Activated naive CD8-positive, alpha-beta T cell treated with anti-CD3 and anti-CD28 coated beads, Interleukin-2, amount 10 ng/mL, durations not matched to agents 7 days and 5 days (primary cell): Measurements from ENCODE around the gene PROK1. TPM values are rescaled to one million over a fixed set of nuclear protein-coding genes. Genes with fewer than 3 reads are reported as not detected.
A peak's percentile ranks its signal among the peaks of the same experiment; 100 is the strongest.

Source experiments
- ATAC-seq: fragments of 150-1000 bp; cut with Tn5 transposase; one replicate; pipeline ENCODE4 v1.10.0; 2021; ENCODE audit warnings: low read depth, moderate library complexity
- POLR2A ChIA-PET: fragments of 350-600 bp; sonication (Branson Sonifier 250); formaldehyde crosslinking; loops from one replicate; lab custom pipeline; 2021; ENCODE audit warnings: antibody characterized with exemption; lab: Charles Lee
- DNase-seq: peaks from one replicate; pipeline ENCODE4 v3.0.0; 2021
- H3K27ac Mint-ChIP-seq: one replicate; pipeline ENCODE4 v1.8.0; 2022; ENCODE audit warnings: mild to moderate bottlenecking, mixed read lengths
- H3K27me3 Mint-ChIP-seq: one replicate; pipeline ENCODE4 v1.8.0; 2022; ENCODE audit warnings: mild to moderate bottlenecking, moderate library complexity, mixed read lengths
- H3K36me3 Mint-ChIP-seq: one replicate; pipeline ENCODE4 v1.8.0; 2021; ENCODE audit warnings: mild to moderate bottlenecking, mixed read lengths
- H3K4me1 Mint-ChIP-seq: one replicate; pipeline ENCODE4 v1.8.0; 2021; ENCODE audit warnings: mixed read lengths
- H3K4me3 Mint-ChIP-seq: one replicate; pipeline ENCODE4 v1.8.0; 2022; ENCODE audit warnings: mild to moderate bottlenecking, moderate library complexity, mixed read lengths
- H3K9me3 Mint-ChIP-seq: one replicate; pipeline ENCODE4 v1.8.0; 2021; ENCODE audit warnings: mixed read lengths
- total RNA-seq, 2 experiments: library from RNA; stranded (reverse); gene quantifications; one replicate each; pipeline ENCODE4 v1.2.3, GENCODE V29; 2021

PROK1 gene
- total RNA-seq, 2 experiments from 2014 or later, result not detected

GRCh38 chr1:110490791-110491451 lies 40.0 kb downstream of the PROK1 start:
- Mint-ChIP-seq H3K36me3 (no peaks in the 10 kb centered on the region), H3K27me3 (peaks cover 2% of the 10 kb centered on the region), H3K27ac (no peak overlapping the region), H3K4me1 (peaks cover 5% of the 10 kb centered on the region), H3K4me3 (no peak overlapping the region), H3K9me3 (no peaks in the 10 kb centered on the region)
- ATAC-seq (no peak), DNase-seq (no peak)
- POLR2A ChIA-PET, result no interaction called here

GRCh38 chr1:110492573-110492972 lies 41.6 kb downstream of the PROK1 start:
- Mint-ChIP-seq H3K27ac (no peak overlapping the region), H3K27me3 (peaks cover 2% of the 10 kb centered on the region), H3K4me3 (no peak overlapping the region), H3K9me3 (no peaks in the 10 kb centered on the region), H3K36me3 (no peaks in the 10 kb centered on the region), H3K4me1 (peaks cover 5% of the 10 kb centered on the region)
- DNase-seq (no peak), ATAC-seq (no peak)
- POLR2A ChIA-PET, result no interaction called here

- Mint-ChIP-seq H3K27ac (no peak overlapping the region), H3K4me1 (peaks cover 5% of the 10 kb centered on the region)
- POLR2A ChIA-PET, result no interaction called here
Observed at GRCh38 chr1:110493059-110493699, 42.2 kb downstream of the PROK1 start.

GRCh38 chr1:110494036-110494435 lies 43.1 kb downstream of the PROK1 start:
- no peak for ATAC-seq
- no peaks in the 10 kb centered on the region for H3K9me3 Mint-ChIP-seq
- H3K27ac Mint-ChIP-seq, result no peak overlapping the region
- no peaks in the 10 kb centered on the region for H3K36me3 Mint-ChIP-seq
- DNase-seq, result no peak
- no peak overlapping the region for H3K4me3 Mint-ChIP-seq
- H3K4me1 Mint-ChIP-seq, result peaks cover 5% of the 10 kb centered on the region
- POLR2A ChIA-PET, result no interaction called here
- H3K27me3 Mint-ChIP-seq, result peaks cover 2% of the 10 kb centered on the region

More at GRCh38 chr1:110493059-110493699, 42.2 kb downstream of the PROK1 start:
- Mint-ChIP-seq H3K4me3 (no peak overlapping the region), H3K36me3 (no peaks in the 10 kb centered on the region), H3K27me3 (peaks cover 2% of the 10 kb centered on the region), H3K9me3 (no peaks in the 10 kb centered on the region)
- ATAC-seq (no peak), DNase-seq (no peak)

- POLR2A ChIA-PET, result interaction anchor here (1.3 to 1.6 kb wide), 2 partner anchors 287 to 297 kb away, joined by 5 to 6 read pairs; no protein-coding TSS in a partner anchor
- H3K27me3 Mint-ChIP-seq, result peaks cover 2% of the 10 kb centered on the region
- H3K9me3 Mint-ChIP-seq, result no peaks in the 10 kb centered on the region
- H3K27ac Mint-ChIP-seq, result no peak overlapping the region
- H3K4me1 Mint-ChIP-seq, result peaks cover 5% of the 10 kb centered on the region
- H3K36me3 Mint-ChIP-seq, result no peaks in the 10 kb centered on the region
- DNase-seq (no peak), ATAC-seq (no peak)
- H3K4me3 Mint-ChIP-seq, result no peak overlapping the region
Observed at GRCh38 chr1:110494522-110495406, 43.8 kb downstream of the PROK1 start.

GRCh38 chr1:110495926-110496600 lies 45.1 kb downstream of the PROK1 start:
- Mint-ChIP-seq H3K27ac (peak overlapping the region; percentile 33), H3K4me3 (no peak overlapping the region), H3K27me3 (peaks cover 6% of the 10 kb centered on the region), H3K4me1 (peaks cover 13% of the 10 kb centered on the region), H3K36me3 (no peaks in the 10 kb centered on the region), H3K9me3 (no peaks in the 10 kb centered on the region)
- ATAC-seq, result peak; percentile 83
- POLR2A ChIA-PET, result interaction anchor here (1.0 to 1.6 kb wide), 3 partner anchors 157 to 299 kb away, joined by 3 to 6 read pairs (median 5); partner anchors contain the start of gene RBM15
- DNase-seq, result peak; percentile 72

- Mint-ChIP-seq H3K27ac (no peak overlapping the region), H3K4me3 (no peak overlapping the region), H3K4me1 (peaks cover 10% of the 10 kb centered on the region), H3K27me3 (peaks cover 20% of the 10 kb centered on the region), H3K9me3 (no peaks in the 10 kb centered on the region), H3K36me3 (no peaks in the 10 kb centered on the region)
- ATAC-seq, result no peak
- POLR2A ChIA-PET, result no interaction called here
- no peak for DNase-seq
Observed at GRCh38 chr1:110498270-110498669, 47.3 kb downstream of the PROK1 start.

GRCh38 chr1:110501488-110502132 lies 50.7 kb downstream of the PROK1 start:
- Mint-ChIP-seq H3K27ac (no peak overlapping the region), H3K27me3 (peaks cover 25% of the 10 kb centered on the region), H3K4me3 (no peak overlapping the region), H3K4me1 (peaks cover 10% of the 10 kb centered on the region), H3K36me3 (no peaks in the 10 kb centered on the region), H3K9me3 (no peaks in the 10 kb centered on the region)
- ATAC-seq, result no peak
- POLR2A ChIA-PET, result no interaction called here
- no peak for DNase-seq

- Mint-ChIP-seq H3K27me3 (peaks cover 32% of the 10 kb centered on the region), H3K4me1 (peaks cover 10% of the 10 kb centered on the region), H3K27ac (no peak overlapping the region), H3K9me3 (no peaks in the 10 kb centered on the region), H3K4me3 (no peak overlapping the region), H3K36me3 (no peaks in the 10 kb centered on the region)
- DNase-seq (no peak), ATAC-seq (no peak)
- POLR2A ChIA-PET, result no interaction called here
Observed at GRCh38 chr1:110502402-110503151, 51.6 kb downstream of the PROK1 start.

GRCh38 chr1:110503471-110503870 lies 52.5 kb downstream of the PROK1 start:
- Mint-ChIP-seq H3K27ac (no peak overlapping the region), H3K4me1 (peaks cover 10% of the 10 kb centered on the region), H3K4me3 (no peak overlapping the region), H3K27me3 (peaks cover 37% of the 10 kb centered on the region), H3K36me3 (no peaks in the 10 kb centered on the region), H3K9me3 (no peaks in the 10 kb centered on the region)
- POLR2A ChIA-PET, result no interaction called here
- DNase-seq, result no peak
- ATAC-seq, result no peak

GRCh38 chr1:110504226-110504625 lies 53.3 kb downstream of the PROK1 start:
- no peak overlapping the region for H3K27ac Mint-ChIP-seq
- no peaks in the 10 kb centered on the region for H3K9me3 Mint-ChIP-seq
- ATAC-seq (no peak), DNase-seq (no peak)
- peaks cover 42% of the 10 kb centered on the region for H3K27me3 Mint-ChIP-seq
- peaks cover 10% of the 10 kb centered on the region for H3K4me1 Mint-ChIP-seq
- no peak overlapping the region for H3K4me3 Mint-ChIP-seq
- POLR2A ChIA-PET, result no interaction called here
- no peaks in the 10 kb centered on the region for H3K36me3 Mint-ChIP-seq

- peaks cover 2% of the 10 kb centered on the region for H3K4me1 Mint-ChIP-seq
- no peak overlapping the region for H3K27ac Mint-ChIP-seq
- ATAC-seq (no peak), DNase-seq (no peak)
- H3K27me3 Mint-ChIP-seq, result peaks cover 38% of the 10 kb centered on the region
- POLR2A ChIA-PET, result no interaction called here
- H3K36me3 Mint-ChIP-seq, result no peaks in the 10 kb centered on the region
- no peaks in the 10 kb centered on the region for H3K9me3 Mint-ChIP-seq
- no peak overlapping the region for H3K4me3 Mint-ChIP-seq
Observed at GRCh38 chr1:110505596-110505995, 54.6 kb downstream of the PROK1 start.
